ENCODE measurements around the gene TAF6L.

TAF6L gene

DNA sequence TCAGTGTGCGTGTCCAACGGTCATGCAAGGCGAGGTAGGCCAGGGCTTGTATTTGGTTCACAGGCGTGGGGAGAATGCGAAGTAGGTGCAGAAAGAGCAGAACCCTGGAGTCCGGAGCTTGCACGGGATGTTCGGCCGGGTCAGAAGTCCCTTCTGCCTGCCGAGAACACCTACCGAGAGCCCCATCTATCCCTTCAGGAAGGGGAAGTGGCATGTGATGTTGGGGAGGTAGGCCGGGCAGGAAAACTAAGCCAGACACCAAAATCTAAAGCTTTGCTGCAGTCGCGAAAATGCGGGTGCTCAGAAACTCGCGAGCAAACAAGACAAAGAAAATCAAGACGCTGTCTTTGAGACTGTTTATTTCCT is 435 bp upstream of the TAF6L start:
- peak overlapping the region; percentile 95 for H2AFZ ChIP-seq (ENCODE audit: low read length)
- H3K27me3 ChIP-seq (ENCODE audit: insufficient read depth, low read length, poor library complexity, severe bottlenecking): no peaks in the 10 kb centered on the region
- 0 out of 2 replicates have a peak, but pooled peaks cover 6% of the 10 kb centered on the region for H3F3A ChIP-seq (ENCODE audit: low read depth)
- no peaks in the 10 kb centered on the region for H3K9me2 ChIP-seq (replicated peaks; ENCODE audit: low read depth, low read length)
- no peaks in the 10 kb centered on the region for H4K20me1 ChIP-seq (ENCODE audit: insufficient read depth, low read length, poor library complexity, severe bottlenecking)
- peaks cover 7% of the 10 kb centered on the region for H3K4me1 ChIP-seq (ENCODE audit: insufficient read depth, low read length, poor library complexity, severe bottlenecking)
- H3K4me3 ChIP-seq (ENCODE audit: low read length, poor library complexity, severe bottlenecking): peak overlapping the region; percentile 75
- H3K79me2 ChIP-seq (ENCODE audit: insufficient read depth, low read length): peaks cover 8% of the 10 kb centered on the region; the same call in 1 of the 2 replicates
- H3K9me3 ChIP-seq (ENCODE audit: insufficient read depth, low read depth, low read length): no peaks in the 10 kb centered on the region
- peak overlapping the region; percentile 84 for H3K9ac ChIP-seq (ENCODE audit: low read depth, low read length, poor library complexity, severe bottlenecking)
- H3K4me2 ChIP-seq (ENCODE audit: low read depth, low read length, poor library complexity, severe bottlenecking): peak overlapping the region; percentile 92
- TF ChIP-seq, protein P1, sequence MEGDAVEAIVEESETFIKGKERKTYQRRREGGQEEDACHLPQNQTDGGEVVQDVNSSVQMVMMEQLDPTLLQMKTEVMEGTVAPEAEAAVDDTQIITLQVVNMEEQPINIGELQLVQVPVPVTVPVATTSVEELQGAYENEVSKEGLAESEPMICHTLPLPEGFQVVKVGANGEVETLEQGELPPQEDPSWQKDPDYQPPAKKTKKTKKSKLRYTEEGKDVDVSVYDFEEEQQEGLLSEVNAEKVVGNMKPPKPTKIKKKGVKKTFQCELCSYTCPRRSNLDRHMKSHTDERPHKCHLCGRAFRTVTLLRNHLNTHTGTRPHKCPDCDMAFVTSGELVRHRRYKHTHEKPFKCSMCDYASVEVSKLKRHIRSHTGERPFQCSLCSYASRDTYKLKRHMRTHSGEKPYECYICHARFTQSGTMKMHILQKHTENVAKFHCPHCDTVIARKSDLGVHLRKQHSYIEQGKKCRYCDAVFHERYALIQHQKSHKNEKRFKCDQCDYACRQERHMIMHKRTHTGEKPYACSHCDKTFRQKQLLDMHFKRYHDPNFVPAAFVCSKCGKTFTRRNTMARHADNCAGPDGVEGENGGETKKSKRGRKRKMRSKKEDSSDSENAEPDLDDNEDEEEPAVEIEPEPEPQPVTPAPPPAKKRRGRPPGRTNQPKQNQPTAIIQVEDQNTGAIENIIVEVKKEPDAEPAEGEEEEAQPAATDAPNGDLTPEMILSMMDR (conservative IDR thresholded peaks at IDR 0.05; ENCODE audit: low read length): no peak
- TF ChIP-seq EZH2phosphoT487 (IDR thresholded peaks at IDR 0.05; ENCODE audit: borderline replicate concordance): no peak
- H3K36me3 ChIP-seq (ENCODE audit: insufficient read depth, low read length): peaks cover under 1% of the 10 kb centered on the region; the same call in 1 of the 2 replicates

- Histone ChIP-seq H3K79me2 (ENCODE audit: insufficient read depth, low read length) (peaks cover 8% of the 10 kb centered on the region; the same call in 1 of the 2 replicates), H2AFZ (ENCODE audit: low read length) (no peak overlapping the region), H3F3A (ENCODE audit: low read depth) (0 out of 2 replicates have a peak, but pooled peaks cover 6% of the 10 kb centered on the region), H3K9me2 (replicated peaks; ENCODE audit: low read depth, low read length) (no peaks in the 10 kb centered on the region), H3K27me3 (ENCODE audit: insufficient read depth, low read length, poor library complexity, severe bottlenecking) (no peaks in the 10 kb centered on the region), H3K4me1 (ENCODE audit: insufficient read depth, low read length, poor library complexity, severe bottlenecking) (peaks cover 7% of the 10 kb centered on the region), H4K20me1 (ENCODE audit: insufficient read depth, low read length, poor library complexity, severe bottlenecking) (no peaks in the 10 kb centered on the region), H3K9ac (ENCODE audit: low read depth, low read length, poor library complexity, severe bottlenecking) (no peak overlapping the region), H3K9me3 (ENCODE audit: insufficient read depth, low read depth, low read length) (no peaks in the 10 kb centered on the region), H3K4me2 (ENCODE audit: low read depth, low read length, poor library complexity, severe bottlenecking) (no peak overlapping the region), H3K36me3 (ENCODE audit: insufficient read depth, low read length) (peaks cover 14% of the 10 kb centered on the region; the same call in 1 of the 2 replicates), H3K4me3 (ENCODE audit: low read length, poor library complexity, severe bottlenecking) (no peak overlapping the region)
- no peak for TF ChIP-seq EZH2phosphoT487 (IDR thresholded peaks at IDR 0.05; ENCODE audit: borderline replicate concordance)
- TF ChIP-seq, protein P1 (conservative IDR thresholded peaks at IDR 0.05; ENCODE audit: low read length): no peak
Observed at GRCh38 chr11:62774407-62774806, 3.2 kb downstream of the TAF6L start.

DNA sequence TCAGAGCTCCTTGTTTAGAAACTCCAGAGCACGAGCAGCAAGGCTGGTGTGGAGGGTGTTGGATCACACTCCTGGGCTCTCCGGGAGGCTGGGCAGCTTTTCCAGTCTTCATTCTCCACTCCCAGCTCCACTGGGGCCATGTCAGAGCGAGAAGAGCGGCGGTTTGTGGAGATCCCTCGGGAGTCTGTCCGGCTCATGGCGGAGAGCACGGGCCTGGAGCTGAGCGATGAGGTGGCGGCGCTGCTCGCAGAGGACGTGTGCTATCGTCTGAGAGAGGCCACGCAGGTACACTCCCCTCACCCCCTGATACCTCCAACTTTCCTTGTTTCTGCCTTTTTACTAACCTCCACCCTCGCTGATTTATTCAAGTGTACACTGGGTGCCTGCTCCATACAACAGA is 4.5 kb downstream of the TAF6L start:
- Histone ChIP-seq H3K9me2 (replicated peaks; ENCODE audit: low read depth, low read length) (no peaks in the 10 kb centered on the region), H2AFZ (ENCODE audit: low read length) (no peak overlapping the region), H3F3A (ENCODE audit: low read depth) (0 out of 2 replicates have a peak, but pooled peaks cover 3% of the 10 kb centered on the region), H3K4me1 (ENCODE audit: insufficient read depth, low read length, poor library complexity, severe bottlenecking) (peaks cover under 1% of the 10 kb centered on the region), H3K4me3 (ENCODE audit: low read length, poor library complexity, severe bottlenecking) (no peak overlapping the region), H3K4me2 (ENCODE audit: low read depth, low read length, poor library complexity, severe bottlenecking) (no peak overlapping the region), H3K9me3 (ENCODE audit: insufficient read depth, low read depth, low read length) (no peaks in the 10 kb centered on the region), H3K79me2 (ENCODE audit: insufficient read depth, low read length) (peaks cover 8% of the 10 kb centered on the region; the same call in 1 of the 2 replicates), H3K27me3 (ENCODE audit: insufficient read depth, low read length, poor library complexity, severe bottlenecking) (no peaks in the 10 kb centered on the region), H3K9ac (ENCODE audit: low read depth, low read length, poor library complexity, severe bottlenecking) (no peak overlapping the region), H4K20me1 (ENCODE audit: insufficient read depth, low read length, poor library complexity, severe bottlenecking) (no peaks in the 10 kb centered on the region), H3K36me3 (ENCODE audit: insufficient read depth, low read length) (peaks cover 14% of the 10 kb centered on the region; the same call in 1 of the 2 replicates)
- TF ChIP-seq, protein P1 (conservative IDR thresholded peaks at IDR 0.05; ENCODE audit: low read length): no peak
- TF ChIP-seq EZH2phosphoT487 (IDR thresholded peaks at IDR 0.05; ENCODE audit: borderline replicate concordance): no peak
